ENCODE measurements around the gene IFIH1. TPM values are rescaled to one million over a fixed set of nuclear protein-coding genes. Genes with fewer than 3 reads are reported as not detected.
A peak's percentile ranks its signal among the peaks of the same experiment; 100 is the strongest.

Gene IFIH1
- total RNA-seq, 1 donor from 2014 or later: 6.6 TPM

DNA sequence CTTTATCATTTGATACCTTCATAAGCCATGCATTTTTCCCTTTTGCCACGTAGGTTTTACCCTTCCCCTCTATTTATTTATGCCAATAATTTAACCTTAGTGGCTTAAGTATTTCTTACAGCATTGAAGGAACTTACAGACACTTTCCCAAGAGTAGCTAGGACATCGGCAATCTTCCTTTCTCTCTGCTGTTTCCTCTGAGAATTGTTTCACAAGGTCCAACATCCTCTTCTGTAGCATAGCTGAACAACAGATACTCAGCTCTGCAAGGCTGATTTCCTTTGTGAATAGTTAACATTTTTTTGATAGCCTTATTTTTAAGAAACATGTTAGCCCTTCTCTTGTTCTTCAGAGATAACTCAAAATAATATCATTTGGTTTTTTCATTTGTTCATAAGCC lies 24.4 kb upstream of the IFIH1 start:
- peaks cover 12% of the 10 kb centered on the region for H3K27me3 Mint-ChIP-seq
- no peaks in the 10 kb centered on the region for H3K9me3 Mint-ChIP-seq (ENCODE audit: low read depth)
- H3K27ac Mint-ChIP-seq: no peak overlapping the region
- H3K4me1 Mint-ChIP-seq (ENCODE audit: low read depth): peaks cover 13% of the 10 kb centered on the region
- no peak for DNase-seq (ENCODE audit: low spot score, unreplicated experiment)
- no peak for TF ChIP-seq CTCF (IDR thresholded peaks at IDR 0.05; ENCODE audit: unreplicated experiment)
- no peak overlapping the region for H3K4me3 Mint-ChIP-seq (ENCODE audit: low read depth)
- no peaks in the 10 kb centered on the region for H3K36me3 Mint-ChIP-seq (ENCODE audit: insufficient read depth)

DNA sequence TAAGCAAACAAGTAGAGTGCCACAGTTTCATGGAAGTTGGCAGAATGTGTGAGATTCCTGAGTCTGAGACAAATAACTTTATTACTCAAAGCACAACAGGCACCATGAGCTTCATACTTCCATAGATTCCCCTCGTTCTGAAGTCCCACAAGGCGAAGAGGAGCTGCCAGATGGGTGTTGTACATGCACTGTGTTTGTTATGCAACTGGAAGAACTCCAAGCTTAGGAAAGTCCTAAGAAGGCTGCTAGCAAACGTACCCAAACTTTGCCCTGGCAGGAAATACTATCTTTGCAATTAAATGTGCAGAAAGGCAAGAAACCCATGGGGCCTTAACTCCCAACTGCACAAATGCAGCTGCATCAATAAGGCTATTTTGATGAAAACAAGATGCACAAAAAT lies 23.8 kb upstream of the IFIH1 start:
- peaks cover 11% of the 10 kb centered on the region for H3K4me1 Mint-ChIP-seq (ENCODE audit: low read depth)
- no peaks in the 10 kb centered on the region for H3K36me3 Mint-ChIP-seq (ENCODE audit: insufficient read depth)
- H3K9me3 Mint-ChIP-seq (ENCODE audit: low read depth): no peaks in the 10 kb centered on the region
- no peak for TF ChIP-seq CTCF (IDR thresholded peaks at IDR 0.05; ENCODE audit: unreplicated experiment)
- no peak overlapping the region for H3K27ac Mint-ChIP-seq
- no peak for DNase-seq (ENCODE audit: low spot score, unreplicated experiment)
- H3K4me3 Mint-ChIP-seq (ENCODE audit: low read depth): no peak overlapping the region
- peaks cover 12% of the 10 kb centered on the region for H3K27me3 Mint-ChIP-seq

DNA sequence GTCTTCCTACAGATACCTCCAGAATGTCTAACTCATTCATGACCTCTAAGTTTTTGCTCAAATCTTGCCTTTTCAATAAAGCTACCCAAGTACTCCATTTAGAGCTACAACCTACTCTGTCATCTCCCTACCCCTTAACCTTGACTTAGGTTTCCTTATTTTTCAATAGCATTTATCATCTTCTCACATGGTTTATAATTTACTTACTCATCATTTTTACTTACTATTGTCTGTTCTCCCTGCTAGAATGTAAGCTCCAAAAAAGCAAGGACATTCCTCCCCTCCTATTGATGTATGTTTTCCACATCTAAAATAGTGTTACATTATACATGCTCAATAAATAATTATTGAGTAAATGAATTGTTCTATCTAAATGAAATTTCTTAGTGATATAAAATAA lies 22.3 kb upstream of the IFIH1 start:
- Mint-ChIP-seq H3K27ac (no peak overlapping the region), H3K9me3 (ENCODE audit: low read depth) (no peaks in the 10 kb centered on the region), H3K36me3 (ENCODE audit: insufficient read depth) (no peaks in the 10 kb centered on the region), H3K27me3 (peaks cover 12% of the 10 kb centered on the region), H3K4me1 (ENCODE audit: low read depth) (peaks cover 10% of the 10 kb centered on the region), H3K4me3 (ENCODE audit: low read depth) (no peak overlapping the region)
- DNase-seq (ENCODE audit: low spot score, unreplicated experiment): no peak
- no peak for TF ChIP-seq CTCF (IDR thresholded peaks at IDR 0.05; ENCODE audit: unreplicated experiment)

GRCh38 chr2:162337868-162338267 lies 19.4 kb upstream of the IFIH1 start:
- Mint-ChIP-seq H3K27ac (no peak overlapping the region), H3K4me3 (ENCODE audit: low read depth) (no peak overlapping the region), H3K36me3 (ENCODE audit: insufficient read depth) (no peaks in the 10 kb centered on the region), H3K27me3 (peaks cover 12% of the 10 kb centered on the region), H3K4me1 (ENCODE audit: low read depth) (peaks cover 3% of the 10 kb centered on the region), H3K9me3 (ENCODE audit: low read depth) (no peaks in the 10 kb centered on the region)
- TF ChIP-seq CTCF (IDR thresholded peaks at IDR 0.05; ENCODE audit: unreplicated experiment): no peak
- DNase-seq (ENCODE audit: low spot score, unreplicated experiment): no peak

DNA sequence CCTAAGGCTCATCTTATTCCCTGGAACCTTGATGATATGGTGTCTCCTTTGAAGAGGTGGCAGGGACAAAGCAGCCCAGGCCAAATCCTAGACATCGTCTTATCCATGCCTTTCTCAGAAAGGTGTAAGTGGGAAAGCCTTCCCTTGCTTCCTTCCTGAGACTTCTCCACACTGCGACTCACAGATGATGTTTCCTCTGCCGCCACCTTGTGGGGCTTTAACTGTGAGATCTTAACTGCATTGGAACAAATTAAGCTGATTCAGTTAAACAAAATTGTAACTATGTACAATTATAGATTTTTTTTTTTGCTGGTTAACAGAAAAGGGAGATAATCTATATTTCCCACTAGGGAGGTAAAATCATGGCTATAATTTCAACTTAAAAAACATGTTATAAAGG lies 15.5 kb upstream of the IFIH1 start:
- no peaks in the 10 kb centered on the region for H3K36me3 Mint-ChIP-seq (ENCODE audit: insufficient read depth)
- no peak for DNase-seq (ENCODE audit: low spot score, unreplicated experiment)
- TF ChIP-seq CTCF (IDR thresholded peaks at IDR 0.05; ENCODE audit: unreplicated experiment): peak; percentile 32

More for the DNA sequence above, 15.5 kb upstream of the IFIH1 start:
- peaks cover 3% of the 10 kb centered on the region for H3K9me3 Mint-ChIP-seq (ENCODE audit: low read depth)
- no peak overlapping the region for H3K27ac Mint-ChIP-seq
- H3K4me1 Mint-ChIP-seq (ENCODE audit: low read depth): peaks cover 3% of the 10 kb centered on the region
- no peak overlapping the region for H3K4me3 Mint-ChIP-seq (ENCODE audit: low read depth)
- no peaks in the 10 kb centered on the region for H3K27me3 Mint-ChIP-seq
